22Rv1 (cell line): ENCODE data around the gene ZNF652.

Experiments used
- CTCF ChIP-seq: fragments of 450-650 bp; IDR thresholded peaks from 2 replicates; pipeline ENCODE4 v1.5.1; 2017; ENCODE audit warnings: mild to moderate bottlenecking
- ZFX ChIP-seq: fragments of 450-650 bp; IDR thresholded peaks from 2 replicates; pipeline ENCODE4 v1.6.1; 2017; ENCODE audit warnings: antibody characterized with exemption, borderline replicate concordance

- TF ChIP-seq CTCF (no peak), ZFX (no peak)
Measured at GRCh38 chr17:49404906-49405305, 42.9 kb upstream of the ZNF652 start.
